ENCODE data around the gene RRH. TPM values are rescaled to one million over a fixed set of nuclear protein-coding genes. Genes with fewer than 3 reads are reported as not detected.

RRH gene
- total RNA-seq, 1 experiment from 2014 or later = not detected

- ATAC-seq = no peak
- H3K4me3 Mint-ChIP-seq = no peak overlapping the region
- no peak for DNase-seq (ENCODE audit: low spot score)
- TF ChIP-seq FOXJ3 (CRISPR knock-in tag; IDR thresholded peaks at IDR 0.05; ENCODE audit: borderline replicate concordance) (no peak), ESRRA (CRISPR knock-in tag; IDR thresholded peaks at IDR 0.05; ENCODE audit: borderline replicate concordance) (no peak)
- no peak overlapping the region for H3K27ac Mint-ChIP-seq
- ChIA-PET POLR2A (no interaction called here), CTCF (no interaction called here)
- H3K4me1 Mint-ChIP-seq = no peaks in the 10 kb centered on the region
- no peaks in the 10 kb centered on the region for H3K27me3 Mint-ChIP-seq (ENCODE audit: low read depth)
- H3K9me3 Mint-ChIP-seq = peaks cover 13% of the 10 kb centered on the region
- H3K36me3 Mint-ChIP-seq = no peaks in the 10 kb centered on the region; the same call in 1 of the 2 replicates
These were observed 49.0 kb downstream of the RRH start for GRCh38 chr4:109876634-109877265.

GRCh38 chr4:109877400-109877799, 49.6 kb downstream of the RRH start:
- no peaks in the 10 kb centered on the region; the same call in 1 of the 2 replicates for H3K36me3 Mint-ChIP-seq
- ATAC-seq (no peak), DNase-seq (ENCODE audit: low spot score) (no peak)
- peaks cover 13% of the 10 kb centered on the region for H3K9me3 Mint-ChIP-seq
- H3K4me1 Mint-ChIP-seq = no peaks in the 10 kb centered on the region
- CTCF ChIA-PET = no interaction called here
- TF ChIP-seq ZNF512 (CRISPR knock-in tag; IDR thresholded peaks at IDR 0.05; ENCODE audit: borderline replicate concordance) = no peak
- no peaks in the 10 kb centered on the region for H3K27me3 Mint-ChIP-seq (ENCODE audit: low read depth)
- H3K27ac Mint-ChIP-seq = no peak overlapping the region
- POLR2A ChIA-PET = no interaction called here
- no peak overlapping the region for H3K4me3 Mint-ChIP-seq

- no peaks in the 10 kb centered on the region for H3K4me1 Mint-ChIP-seq
- H3K27me3 Mint-ChIP-seq (ENCODE audit: low read depth) = no peaks in the 10 kb centered on the region
- H3K9me3 Mint-ChIP-seq = peaks cover 13% of the 10 kb centered on the region
- DNase-seq (ENCODE audit: low spot score) (no peak), ATAC-seq (no peak)
- ChIA-PET POLR2A (no interaction called here), CTCF (no interaction called here)
- no peak overlapping the region for H3K4me3 Mint-ChIP-seq
- TF ChIP-seq USF2 (CRISPR knock-in tag; IDR thresholded peaks at IDR 0.05) (no peak), ZSCAN18 (CRISPR knock-in tag; IDR thresholded peaks at IDR 0.05) (no peak), ZNF121 (CRISPR knock-in tag; IDR thresholded peaks at IDR 0.05) (peak; percentile 58; the same call in 1 of the 2 replicates), SMAD3 (CRISPR knock-in tag; IDR thresholded peaks at IDR 0.05; ENCODE audit: borderline replicate concordance) (no peak), HMGXB4 (CRISPR knock-in tag; IDR thresholded peaks at IDR 0.05) (no peak)
- no peak overlapping the region for H3K27ac Mint-ChIP-seq
- H3K36me3 Mint-ChIP-seq = no peaks in the 10 kb centered on the region; the same call in 1 of the 2 replicates
These were observed 50.6 kb downstream of the RRH start for GRCh38 chr4:109878355-109878754.

- DNase-seq (ENCODE audit: low spot score) = no peak
- no peaks in the 10 kb centered on the region for H3K4me1 Mint-ChIP-seq
- H3K27ac Mint-ChIP-seq = no peak overlapping the region
- TF ChIP-seq ATF3 (CRISPR knock-in tag; conservative IDR thresholded peaks at IDR 0.05) (no peak), IRF2 (CRISPR knock-in tag; IDR thresholded peaks at IDR 0.05; ENCODE audit: borderline replicate concordance, low read depth) (no peak), ZNF317 (CRISPR knock-in tag; IDR thresholded peaks at IDR 0.05; ENCODE audit: borderline replicate concordance, low read depth) (no peak), ZNF138 (CRISPR knock-in tag; conservative IDR thresholded peaks at IDR 0.05) (no peak), TCF7 (CRISPR knock-in tag; IDR thresholded peaks at IDR 0.05; ENCODE audit: low read depth) (no peak), ESRRA (CRISPR knock-in tag; IDR thresholded peaks at IDR 0.05; ENCODE audit: borderline replicate concordance) (no peak)
- H3K9me3 Mint-ChIP-seq = peaks cover 13% of the 10 kb centered on the region
- no peaks in the 10 kb centered on the region for H3K27me3 Mint-ChIP-seq (ENCODE audit: low read depth)
- POLR2A ChIA-PET = no interaction called here
- CTCF ChIA-PET = no interaction called here
- H3K4me3 Mint-ChIP-seq = no peak overlapping the region
- H3K36me3 Mint-ChIP-seq = no peaks in the 10 kb centered on the region; the same call in 1 of the 2 replicates
- ATAC-seq = no peak
These were observed 51.3 kb downstream of the RRH start for GRCh38 chr4:109879081-109879480.
